GM12874 (cell line): ENCODE data around the gene CLOCK.

Experiments
- TF ChIP-seq, protein P1 (sequence below): IDR thresholded peaks from 2 replicates; pipeline ENCODE4 v1.5.1; 2011; ENCODE audit warnings: low read depth, mild to moderate bottlenecking, control low read depth, low read length, moderate library complexity; ENCODE audit not compliant: insufficient read depth

The CLOCK gene

DNA sequence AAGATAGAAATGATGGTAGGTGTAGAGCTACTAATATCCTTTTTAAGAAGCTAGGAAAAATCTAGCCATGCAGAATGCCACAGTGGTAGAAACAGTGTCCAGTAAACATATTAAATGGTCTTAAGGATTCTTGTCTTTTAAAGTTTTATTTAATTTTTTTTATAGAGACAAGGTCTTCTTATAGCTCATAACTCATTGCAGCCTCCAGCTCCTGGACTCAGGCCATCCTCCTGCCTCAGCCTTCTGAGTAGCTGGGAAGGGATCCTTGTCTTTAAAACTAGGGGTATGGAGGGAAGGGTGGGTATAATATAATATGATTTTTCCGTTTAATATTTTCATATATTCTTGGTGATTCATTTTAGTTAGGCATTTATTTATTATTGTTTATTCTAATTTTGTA, 147.1 kb downstream of the CLOCK start:
- TF ChIP-seq, protein P1, sequence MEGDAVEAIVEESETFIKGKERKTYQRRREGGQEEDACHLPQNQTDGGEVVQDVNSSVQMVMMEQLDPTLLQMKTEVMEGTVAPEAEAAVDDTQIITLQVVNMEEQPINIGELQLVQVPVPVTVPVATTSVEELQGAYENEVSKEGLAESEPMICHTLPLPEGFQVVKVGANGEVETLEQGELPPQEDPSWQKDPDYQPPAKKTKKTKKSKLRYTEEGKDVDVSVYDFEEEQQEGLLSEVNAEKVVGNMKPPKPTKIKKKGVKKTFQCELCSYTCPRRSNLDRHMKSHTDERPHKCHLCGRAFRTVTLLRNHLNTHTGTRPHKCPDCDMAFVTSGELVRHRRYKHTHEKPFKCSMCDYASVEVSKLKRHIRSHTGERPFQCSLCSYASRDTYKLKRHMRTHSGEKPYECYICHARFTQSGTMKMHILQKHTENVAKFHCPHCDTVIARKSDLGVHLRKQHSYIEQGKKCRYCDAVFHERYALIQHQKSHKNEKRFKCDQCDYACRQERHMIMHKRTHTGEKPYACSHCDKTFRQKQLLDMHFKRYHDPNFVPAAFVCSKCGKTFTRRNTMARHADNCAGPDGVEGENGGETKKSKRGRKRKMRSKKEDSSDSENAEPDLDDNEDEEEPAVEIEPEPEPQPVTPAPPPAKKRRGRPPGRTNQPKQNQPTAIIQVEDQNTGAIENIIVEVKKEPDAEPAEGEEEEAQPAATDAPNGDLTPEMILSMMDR = no peak

DNA sequence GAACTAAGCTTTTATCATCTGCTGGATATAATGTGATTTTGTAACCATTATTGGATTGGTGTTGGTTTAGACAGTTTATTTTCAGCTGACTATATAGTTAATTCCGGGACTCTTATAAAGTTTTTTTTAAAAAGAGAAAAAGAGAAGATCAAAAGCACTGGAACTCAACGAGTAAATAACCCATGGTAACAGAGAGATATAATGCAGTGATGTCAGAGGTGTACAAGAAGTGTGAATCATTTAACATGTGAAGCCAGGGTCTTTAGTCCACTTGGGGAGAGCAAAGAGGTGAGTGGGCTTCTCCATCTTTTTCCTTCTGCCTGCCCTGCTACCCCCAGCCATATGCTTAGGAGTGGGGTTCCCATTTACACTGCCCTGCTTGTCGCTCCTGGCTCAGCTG, 147.7 kb downstream of the CLOCK start:
- TF ChIP-seq, protein P1 = no peak

GRCh38 chr4:55398461-55398860, 148.2 kb downstream of the CLOCK start:
- TF ChIP-seq, protein P1 = no peak

DNA sequence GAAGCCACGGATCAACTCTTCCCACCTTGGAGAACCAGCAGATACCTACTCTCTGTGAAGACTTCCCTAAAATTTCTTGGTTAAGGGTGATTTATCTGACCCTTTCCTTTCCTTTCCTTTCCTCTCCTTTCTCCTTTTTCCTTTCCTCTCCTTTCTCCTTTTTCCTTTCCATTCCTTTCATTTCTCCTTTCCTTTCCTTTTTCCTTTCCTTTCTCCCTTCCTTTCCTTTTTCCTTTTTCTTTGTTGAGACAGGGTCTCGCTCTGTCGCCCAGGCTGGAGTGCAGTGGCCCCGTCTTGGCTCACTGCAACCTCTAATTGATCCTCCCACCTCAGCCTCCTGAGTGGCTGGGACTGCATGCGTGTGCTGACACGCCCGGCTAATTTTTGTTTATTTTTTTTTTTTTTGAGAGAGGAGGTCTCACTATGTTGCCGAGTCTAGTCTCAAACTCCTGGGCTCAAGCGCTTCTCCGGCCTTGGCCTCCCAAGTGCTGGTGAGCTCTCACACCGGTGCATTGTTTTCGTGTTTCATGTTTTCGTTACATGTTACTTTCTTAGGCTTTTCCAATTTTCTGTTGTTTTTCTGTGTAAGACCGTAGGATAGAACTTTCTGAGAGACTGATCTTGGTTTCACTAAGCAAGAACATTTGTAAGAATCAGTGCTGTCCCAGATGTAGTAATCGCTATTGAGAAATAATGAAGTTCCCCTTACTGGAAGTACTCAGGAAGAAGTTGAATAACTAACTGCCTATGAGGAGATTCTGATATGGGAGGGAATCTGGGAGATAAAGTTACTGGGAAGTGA, 149.0 kb downstream of the CLOCK start:
- TF ChIP-seq, protein P1 = no peak

- TF ChIP-seq, protein P1 = no peak
Observed at GRCh38 chr4:55397126-55397436, 149.6 kb downstream of the CLOCK start.

GRCh38 chr4:55396308-55397125, 150.2 kb downstream of the CLOCK start:
- TF ChIP-seq, protein P1 = no peak

DNA sequence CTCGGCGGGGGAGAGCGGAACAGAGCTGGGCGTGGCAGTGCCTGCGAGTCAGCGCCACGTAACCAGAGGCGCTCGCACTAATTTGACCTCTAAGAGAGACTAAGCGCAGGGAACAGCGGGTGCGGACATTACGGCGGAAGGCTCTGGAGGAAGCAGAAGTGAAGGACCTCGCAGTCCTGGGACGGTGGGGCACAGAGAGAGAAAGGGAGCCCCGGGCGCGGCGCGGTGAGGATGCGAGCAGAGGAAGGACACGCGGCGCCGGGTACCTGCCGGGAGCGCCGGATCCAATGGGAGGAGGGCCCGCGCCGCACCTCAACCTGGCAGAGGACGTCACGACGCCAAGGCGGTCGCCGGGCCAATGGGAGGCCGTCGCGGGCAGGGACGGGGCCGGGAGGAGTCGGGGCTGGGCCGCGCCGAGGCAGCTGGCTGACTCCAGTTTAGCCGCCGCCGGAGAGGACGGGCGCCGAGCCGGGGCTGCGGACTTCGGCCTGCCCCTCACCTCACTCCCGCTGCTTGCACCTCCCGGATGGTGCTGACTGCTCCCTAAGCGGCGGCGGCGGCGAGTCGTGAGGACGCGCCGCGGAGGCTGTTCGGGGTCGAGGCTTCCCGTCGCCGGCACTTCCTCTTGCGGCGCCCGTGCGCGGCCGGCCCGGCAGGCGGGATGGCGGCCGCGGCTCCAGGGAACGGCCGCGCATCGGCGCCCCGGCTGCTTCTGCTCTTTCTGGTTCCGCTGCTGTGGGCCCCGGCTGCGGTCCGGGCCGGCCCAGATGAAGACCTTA, 151.0 kb downstream of the CLOCK start, which contains the start of gene TMEM165:
Gene TMEM165, plus strand, starts transcription at position 429 of the 779 bp plus-strand sequence. Its CDS starts 233 bp downstream, at position 662.
- TF ChIP-seq, protein P1 = no peak
